ENCODE measurements around the gene ZC3H13.

GRCh38 chr13:46102255-46102605, 49.7 kb upstream of the ZC3H13 start:
- no peak for TF ChIP-seq MAX (IDR thresholded peaks at IDR 0.05)
- no peak for TF ChIP-seq CTCF (IDR thresholded peaks at IDR 0.05; ENCODE audit: control extremely low read depth in 1 of 3, insufficient read depth in 1 of 3, low read depth in 1 of 3, low read length in 3 of 3)
- TF ChIP-seq EZH2 (IDR thresholded peaks at IDR 0.05; ENCODE audit: low read depth, low read length, severe bottlenecking): no peak
- no peak for TF ChIP-seq TEAD4 (IDR thresholded peaks at IDR 0.05; ENCODE audit: low read depth, low read length)
- no peak for TF ChIP-seq CHD1 (IDR thresholded peaks at IDR 0.05; ENCODE audit: low read depth, low read length)
- no peak for TF ChIP-seq CEBPB (IDR thresholded peaks at IDR 0.05; ENCODE audit: low read depth, low read length)
- TF ChIP-seq POLR2A (IDR thresholded peaks at IDR 0.05; ENCODE audit: control extremely low read depth in 1 of 2, low read depth in 2 of 2, low read length in 2 of 2): no peak

Data from H1 (cell line).